Testis (tissue), 3 donors: ENCODE results near the gene FSIP2. TPM values are rescaled to one million over a fixed set of nuclear protein-coding genes. Genes with fewer than 3 reads are reported as not detected.

ENCODE experiments used
- DNase-seq: peaks from one replicate; pipeline ENCODE4 v3.0.0-alpha.2; 2019
- H3K27ac ChIP-seq, 2 donors: fragments of 200-600 bp; sonication (generic); one replicate each; pipeline ENCODE4 v1.5.1; 2019
- H3K27me3 ChIP-seq: fragments of 200-600 bp; sonication (generic); one replicate; pipeline ENCODE4 v1.5.1; 2019
- H3K36me3 ChIP-seq: fragments of 200-600 bp; sonication (generic); one replicate; pipeline ENCODE4 v1.5.1; 2017; ENCODE audit warnings: low read depth; ENCODE audit errors: missing control alignments
- H3K4me1 ChIP-seq: fragments of 200-600 bp; sonication (generic); one replicate; pipeline ENCODE4 v1.5.1; 2019
- H3K4me3 ChIP-seq, 2 donors: fragments of 200-600 bp; sonication (generic); one replicate each; pipeline ENCODE4 v1.5.1; 2017 to 2019
- H3K9me3 ChIP-seq: fragments of 200-600 bp; sonication (generic); one replicate; pipeline ENCODE4 v1.5.1; 2017
- POLR2A ChIP-seq: fragments of 450-650 bp; IDR thresholded peaks from one replicate; pipeline ENCODE4 v1.6.1; 2017; ENCODE audit warnings: antibody characterized with exemption, mild to moderate bottlenecking, moderate library complexity
- WGBS, 2 donors: methylation state at CpG; one replicate each; pipeline ENCODE4 v1.1.5; 2018; 5-methylcytosine and 5-hydroxymethylcytosine counted together
- intact Hi-C: fragments of 100-400 bp; cut with DNase I; formaldehyde crosslinking; loops from one replicate; pipeline ENCODE4 v1.15.1; 2023; ENCODE audit warnings: low total_unique reads
- polyA plus RNA-seq: library from polyadenylated mRNA; stranded (reverse); fragments of 350-450 nt; fragmentation: Illumina TruSeq; extraction: RNeasy Lipid Tissue Mini Kit (QIAGEN cat#74804); gene quantifications from one replicate; pipeline ENCODE4 v1.2.3, GENCODE V29; 2014; ENCODE audit warnings: low read depth, low replicate concordance; ENCODE audit not compliant: insufficient read depth
- total RNA-seq, 2 donors: library from RNA; depleted of rRNA; stranded (reverse); fragments of >200 nt; gene quantifications; one replicate each; pipeline ENCODE4 v1.2.3, GENCODE V29; 2016
- TF ChIP-seq, protein P1 (sequence below), 3 experiments: fragments of 450-650 bp in 2 of 3; fragments of 200-600 bp in 1 of 3; sonication (generic) in 1 of 3; IDR thresholded peaks; one replicate each; pipeline ENCODE4 v1.5.1; 2016 to 2019; ENCODE audit warnings: antibody characterized with exemption in 3 of 3, mild to moderate bottlenecking in 2 of 3, moderate library complexity in 1 of 3

Gene FSIP2
- total and polyA plus RNA-seq, 3 donors from 2014 or later, result 14.6 to 75.9 (median 31.8) TPM

GRCh38 chr2:185813707-185814106, 75.1 kb downstream of the FSIP2 start:
- 95 to 96% methylated on average over 2 of the region's 2 CpGs for WGBS, 2 donors
- no peak overlapping the region for H3K27ac ChIP-seq
- H3K4me3 ChIP-seq, result no peak overlapping the region
- TF ChIP-seq POLR2A, result no peak
- TF ChIP-seq, protein P1, sequence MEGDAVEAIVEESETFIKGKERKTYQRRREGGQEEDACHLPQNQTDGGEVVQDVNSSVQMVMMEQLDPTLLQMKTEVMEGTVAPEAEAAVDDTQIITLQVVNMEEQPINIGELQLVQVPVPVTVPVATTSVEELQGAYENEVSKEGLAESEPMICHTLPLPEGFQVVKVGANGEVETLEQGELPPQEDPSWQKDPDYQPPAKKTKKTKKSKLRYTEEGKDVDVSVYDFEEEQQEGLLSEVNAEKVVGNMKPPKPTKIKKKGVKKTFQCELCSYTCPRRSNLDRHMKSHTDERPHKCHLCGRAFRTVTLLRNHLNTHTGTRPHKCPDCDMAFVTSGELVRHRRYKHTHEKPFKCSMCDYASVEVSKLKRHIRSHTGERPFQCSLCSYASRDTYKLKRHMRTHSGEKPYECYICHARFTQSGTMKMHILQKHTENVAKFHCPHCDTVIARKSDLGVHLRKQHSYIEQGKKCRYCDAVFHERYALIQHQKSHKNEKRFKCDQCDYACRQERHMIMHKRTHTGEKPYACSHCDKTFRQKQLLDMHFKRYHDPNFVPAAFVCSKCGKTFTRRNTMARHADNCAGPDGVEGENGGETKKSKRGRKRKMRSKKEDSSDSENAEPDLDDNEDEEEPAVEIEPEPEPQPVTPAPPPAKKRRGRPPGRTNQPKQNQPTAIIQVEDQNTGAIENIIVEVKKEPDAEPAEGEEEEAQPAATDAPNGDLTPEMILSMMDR (IDR thresholded peaks at IDR 0.05), result no peak
- no peaks in the 10 kb centered on the region for H3K4me1 ChIP-seq
- no peaks in the 10 kb centered on the region for H3K9me3 ChIP-seq
- H3K36me3 ChIP-seq, result no peaks in the 10 kb centered on the region
- no peak for DNase-seq
- intact Hi-C loops, result no loop called here
- H3K27me3 ChIP-seq, result no peaks in the 10 kb centered on the region

DNA sequence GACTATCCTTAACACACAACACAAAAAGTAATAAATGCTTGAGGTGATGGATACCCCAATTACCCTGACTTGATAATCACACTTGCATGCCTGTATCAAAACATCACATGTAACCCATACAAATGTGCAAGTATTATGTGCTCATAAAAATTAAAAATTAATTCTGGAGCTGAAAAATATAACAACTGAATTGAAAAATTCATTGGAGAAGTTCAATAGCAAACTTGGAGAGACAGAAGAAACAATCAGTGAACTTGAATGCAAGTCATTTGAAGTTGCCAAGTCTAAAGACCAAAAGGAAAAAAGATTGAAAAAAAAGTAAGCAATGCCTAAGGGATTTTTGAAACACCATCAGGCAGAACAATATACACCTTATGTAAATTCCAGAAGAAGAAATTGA, 79.4 kb downstream of the FSIP2 start:
- H3K4me1 ChIP-seq, result no peaks in the 10 kb centered on the region
- intact Hi-C loops, result no loop called here
- no peaks in the 10 kb centered on the region for H3K9me3 ChIP-seq
- no peaks in the 10 kb centered on the region for H3K27me3 ChIP-seq
- H3K27ac ChIP-seq, result no peak overlapping the region
- no peak for TF ChIP-seq POLR2A
- TF ChIP-seq, protein P1 (IDR thresholded peaks at IDR 0.05), result no peak
- no peaks in the 10 kb centered on the region for H3K36me3 ChIP-seq
- H3K4me3 ChIP-seq, result no peak overlapping the region
- no peak for DNase-seq

DNA sequence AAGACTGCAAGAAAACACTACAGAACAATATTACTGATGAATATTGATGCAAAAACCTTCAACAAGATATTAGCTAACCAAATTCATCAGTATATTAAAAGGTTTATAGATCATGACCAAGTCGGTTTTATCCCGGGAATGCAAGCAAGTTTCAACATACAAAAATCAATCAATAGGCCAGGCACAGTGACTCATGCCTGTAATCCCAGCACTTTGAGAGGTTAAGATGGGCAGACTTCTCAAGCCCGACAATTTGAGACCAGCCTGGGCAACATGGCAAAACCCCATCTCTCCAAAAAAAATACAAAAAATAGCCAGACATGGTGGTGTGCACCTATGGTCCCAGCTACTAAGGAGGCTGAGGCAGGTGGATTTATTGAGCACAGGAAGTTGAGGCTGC, 82.9 kb downstream of the FSIP2 start:
- H3K9me3 ChIP-seq, result no peaks in the 10 kb centered on the region
- intact Hi-C loops, result no loop called here
- TF ChIP-seq, protein P1 (IDR thresholded peaks at IDR 0.05), result no peak
- TF ChIP-seq POLR2A, result no peak
- no peaks in the 10 kb centered on the region for H3K4me1 ChIP-seq
- no peak for DNase-seq
- no peak overlapping the region for H3K4me3 ChIP-seq
- H3K27me3 ChIP-seq, result no peaks in the 10 kb centered on the region
- WGBS, 2 donors, result 84 to 95% methylated on average over 3 of the region's 3 CpGs
- H3K27ac ChIP-seq, result no peak overlapping the region
- no peaks in the 10 kb centered on the region for H3K36me3 ChIP-seq

- H3K4me1 ChIP-seq, result no peaks in the 10 kb centered on the region
- no peaks in the 10 kb centered on the region for H3K9me3 ChIP-seq
- H3K27ac ChIP-seq, result no peak overlapping the region
- H3K4me3 ChIP-seq, result no peak overlapping the region
- 95 to 99% methylated on average over 2 of the region's 2 CpGs for WGBS, 2 donors
- intact Hi-C loops, result no loop called here
- DNase-seq, result no peak
- H3K36me3 ChIP-seq, result no peaks in the 10 kb centered on the region
- TF ChIP-seq POLR2A, result no peak
- TF ChIP-seq, protein P1 (IDR thresholded peaks at IDR 0.05), result no peak
- no peaks in the 10 kb centered on the region for H3K27me3 ChIP-seq
Measured at GRCh38 chr2:185823773-185824172, 85.2 kb downstream of the FSIP2 start.

- intact Hi-C loops, result no loop called here
- DNase-seq, result no peak
- Histone ChIP-seq H3K9me3 (no peaks in the 10 kb centered on the region), H3K4me1 (no peaks in the 10 kb centered on the region), H3K4me3 (no peak overlapping the region), H3K36me3 (no peaks in the 10 kb centered on the region), H3K27me3 (no peaks in the 10 kb centered on the region), H3K27ac (no peak overlapping the region)
- TF ChIP-seq POLR2A, result no peak
- TF ChIP-seq, protein P1 (IDR thresholded peaks at IDR 0.05), result no peak
Measured at GRCh38 chr2:185825557-185825956, 87.0 kb downstream of the FSIP2 start.
